NOMO-1 (cell line): Measurements from ENCODE around the gene DNAAF9.

Experiments
- DNase-seq, 2 experiments: peaks; one replicate each; lab custom pipeline; 2025; ENCODE audit not compliant: unreplicated experiment in 2 of 2; lab: John Stamatoyannopoulos, UW

DNAAF9 gene

GRCh38 chr20:3378138-3378537 is 29.3 kb downstream of the DNAAF9 start:
- no peak for DNase-seq

GRCh38 chr20:3377644-3378043 is 29.8 kb downstream of the DNAAF9 start:
- no peak for DNase-seq

GRCh38 chr20:3374296-3374695 is 33.2 kb downstream of the DNAAF9 start:
- no peak for DNase-seq

- DNase-seq: no peak
Observed at GRCh38 chr20:3371754-3372153, 35.7 kb downstream of the DNAAF9 start.

- no peak for DNase-seq
Observed at GRCh38 chr20:3367089-3367488, 40.4 kb downstream of the DNAAF9 start.

GRCh38 chr20:3364323-3365013 is 43.0 kb downstream of the DNAAF9 start:
- no peak for DNase-seq

GRCh38 chr20:3360752-3361151 is 46.7 kb downstream of the DNAAF9 start:
- DNase-seq: no peak

- DNase-seq: no peak
Observed at GRCh38 chr20:3358676-3359340, 48.7 kb downstream of the DNAAF9 start.
